GM18499 (cell line): ENCODE results near the gene ZFYVE26.
"Not testable (repeated sequence)": the region's sequence is repeated elsewhere in the genome, so short reads cannot be mapped to it uniquely, and the experiment has no call there.

Experiments used
- ATAC-seq: cut with Tn5 transposase; IDR thresholded peaks from one replicate; pipeline ENCODE4 v1.9.1; 2021; ENCODE audit warnings: moderate number of reproducible peaks; ENCODE audit not compliant: insufficient read depth, unreplicated experiment

ZFYVE26 gene

DNA sequence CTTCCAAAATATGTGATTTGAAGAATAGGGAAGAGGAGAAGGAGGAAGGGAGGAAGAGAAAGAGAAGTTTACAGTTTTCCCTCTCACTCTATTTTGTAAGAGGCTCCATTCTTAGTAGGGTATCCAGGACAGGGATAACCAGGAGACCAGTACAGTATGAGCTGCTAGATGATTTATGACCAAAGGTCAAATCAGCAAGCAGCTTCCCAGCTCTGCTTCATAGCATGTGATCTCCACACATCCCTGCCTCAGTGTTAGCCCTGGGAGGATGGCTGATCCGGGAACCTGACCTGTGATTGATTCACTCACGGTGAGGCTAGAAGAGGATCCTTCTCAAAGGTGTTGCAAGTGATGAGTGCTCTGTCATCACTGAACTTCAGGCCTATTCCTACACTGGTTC is 98.1 kb downstream of the ZFYVE26 start:
- no peak for ATAC-seq

GRCh38 chr14:67717048-67717447 is 99.3 kb downstream of the ZFYVE26 start:
- ATAC-seq, result no peak

GRCh38 chr14:67710209-67710608 is 106.2 kb downstream of the ZFYVE26 start:
- no peak for ATAC-seq

GRCh38 chr14:67709796-67710195 is 106.6 kb downstream of the ZFYVE26 start:
- ATAC-seq, result not testable (repeated sequence)

- not testable (repeated sequence) for ATAC-seq
Measured at GRCh38 chr14:67709346-67709745, 107.0 kb downstream of the ZFYVE26 start.

GRCh38 chr14:67705211-67705610 is 111.2 kb downstream of the ZFYVE26 start:
- ATAC-seq, result no peak

GRCh38 chr14:67704484-67705089 is 111.8 kb downstream of the ZFYVE26 start:
- ATAC-seq, result no peak

GRCh38 chr14:67703997-67704396 is 112.4 kb downstream of the ZFYVE26 start:
- no peak for ATAC-seq

GRCh38 chr14:67701492-67701891 is 114.9 kb downstream of the ZFYVE26 start, which contains the start of gene RDH12:
Gene RDH12 (plus strand): TSS chr14:67701886. CDS start chr14:67722643, 20,757 bp downstream.
- not testable (repeated sequence) for ATAC-seq

GRCh38 chr14:67698179-67698578 is 118.2 kb downstream of the ZFYVE26 start:
- no peak for ATAC-seq

GRCh38 chr14:67697006-67697405 is 119.4 kb downstream of the ZFYVE26 start:
- ATAC-seq, result no peak
